Measurements from ENCODE around the gene S100A7A.

DNA sequence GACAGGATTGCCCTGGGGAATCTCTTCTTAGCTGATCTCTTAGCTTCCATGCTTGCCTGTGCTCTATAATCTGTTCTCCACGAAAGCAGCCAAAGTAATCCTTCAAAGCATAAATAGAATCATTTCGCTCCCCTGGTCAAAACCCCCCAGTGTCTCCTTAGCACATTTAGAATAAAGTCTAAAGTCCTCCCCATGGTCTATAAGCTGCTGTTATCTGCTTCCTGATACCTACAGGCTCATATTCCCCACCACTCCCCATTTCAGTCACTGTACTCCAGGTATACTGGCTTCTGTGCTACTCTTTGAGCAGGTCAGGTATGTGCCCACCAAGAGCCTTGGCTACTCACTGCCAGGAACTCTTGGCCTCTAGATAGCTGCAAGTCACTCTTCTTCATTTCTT lies 43.7 kb upstream of the S100A7A start:
- TF ChIP-seq GATA2 (IDR thresholded peaks at IDR 0.05; ENCODE audit: low read depth, low read length) (no peak), GATA3 (IDR thresholded peaks at IDR 0.05; ENCODE audit: low read depth, low read length) (no peak)
